ENCODE data around the gene CELF2. TPM values are rescaled to one million over a fixed set of nuclear protein-coding genes. Genes with fewer than 3 reads are reported as not detected.
"Not testable (repeated sequence)": the region's sequence is repeated elsewhere in the genome, so short reads cannot be mapped to it uniquely, and the experiment has no call there.

The CELF2 gene
- total RNA-seq, 1 experiment from 2014 or later: not detected

- CTCF ChIA-PET: no interaction called here
- H3K27me3 Mint-ChIP-seq (ENCODE audit: unreplicated experiment): peaks cover 28% of the 10 kb centered on the region
- intact Hi-C loops (cut with micrococcal nuclease; ENCODE audit: unreplicated experiment): no loop called here
- no TSS peak for BruUV-seq (replicated peaks)
- peaks cover 6% of the 10 kb centered on the region for H3K36me3 Mint-ChIP-seq (ENCODE audit: insufficient read depth, unreplicated experiment)
- no peak overlapping the region for H3K4me3 Mint-ChIP-seq (ENCODE audit: low read depth, unreplicated experiment)
- no peaks in the 10 kb centered on the region for H3K4me1 Mint-ChIP-seq (ENCODE audit: low read depth, unreplicated experiment)
- no peak for TF ChIP-seq CTCF (IDR thresholded peaks at IDR 0.05; ENCODE audit: unreplicated experiment)
- H3K27ac Mint-ChIP-seq (ENCODE audit: unreplicated experiment): no peak overlapping the region
- peaks cover 8% of the 10 kb centered on the region for H3K9me3 Mint-ChIP-seq (ENCODE audit: low read depth, unreplicated experiment)
- no peak for DNase-seq
Observed at GRCh38 chr10:11364241-11364640, 346.6 kb downstream of the CELF2 start.

- CTCF ChIA-PET; intact Hi-C loops (cut with micrococcal nuclease; ENCODE audit: unreplicated experiment); H3K36me3 Mint-ChIP-seq (ENCODE audit: insufficient read depth, unreplicated experiment): not testable (repeated sequence)
Observed at GRCh38 chr10:11366889-11367288, 349.2 kb downstream of the CELF2 start.

GRCh38 chr10:11367505-11367904 is 349.8 kb downstream of the CELF2 start:
- peaks cover 8% of the 10 kb centered on the region for H3K9me3 Mint-ChIP-seq (ENCODE audit: low read depth, unreplicated experiment)
- H3K27ac Mint-ChIP-seq (ENCODE audit: unreplicated experiment): no peak overlapping the region
- H3K27me3 Mint-ChIP-seq (ENCODE audit: unreplicated experiment): peaks cover 16% of the 10 kb centered on the region
- no TSS peak for BruUV-seq (replicated peaks)
- no peak for TF ChIP-seq CTCF (IDR thresholded peaks at IDR 0.05; ENCODE audit: unreplicated experiment)
- intact Hi-C loops (cut with micrococcal nuclease; ENCODE audit: unreplicated experiment): no loop called here
- H3K4me1 Mint-ChIP-seq (ENCODE audit: low read depth, unreplicated experiment): no peaks in the 10 kb centered on the region
- CTCF ChIA-PET: no interaction called here
- peaks cover 6% of the 10 kb centered on the region for H3K36me3 Mint-ChIP-seq (ENCODE audit: insufficient read depth, unreplicated experiment)
- no peak overlapping the region for H3K4me3 Mint-ChIP-seq (ENCODE audit: low read depth, unreplicated experiment)
- no peak for DNase-seq

More at GRCh38 chr10:11366889-11367288, 349.2 kb downstream of the CELF2 start:
- H3K4me1 Mint-ChIP-seq (ENCODE audit: low read depth, unreplicated experiment); H3K4me3 Mint-ChIP-seq (ENCODE audit: low read depth, unreplicated experiment); H3K27ac Mint-ChIP-seq (ENCODE audit: unreplicated experiment); H3K9me3 Mint-ChIP-seq (ENCODE audit: low read depth, unreplicated experiment); BruUV-seq (replicated peaks); DNase-seq: not testable (repeated sequence)
- peaks cover 21% of the 10 kb centered on the region for H3K27me3 Mint-ChIP-seq (ENCODE audit: unreplicated experiment)

GRCh38 chr10:11373717-11374171 is 356.1 kb downstream of the CELF2 start:
- H3K27ac Mint-ChIP-seq (ENCODE audit: unreplicated experiment): no peak overlapping the region
- DNase-seq: no peak
- H3K4me3 Mint-ChIP-seq (ENCODE audit: low read depth, unreplicated experiment): no peak overlapping the region
- H3K36me3 Mint-ChIP-seq (ENCODE audit: insufficient read depth, unreplicated experiment): no peaks in the 10 kb centered on the region
- BruUV-seq (replicated peaks): no TSS peak
- H3K27me3 Mint-ChIP-seq (ENCODE audit: unreplicated experiment): peaks cover 37% of the 10 kb centered on the region
- no peaks in the 10 kb centered on the region for H3K4me1 Mint-ChIP-seq (ENCODE audit: low read depth, unreplicated experiment)
- no peaks in the 10 kb centered on the region for H3K9me3 Mint-ChIP-seq (ENCODE audit: low read depth, unreplicated experiment)
- intact Hi-C loops (cut with micrococcal nuclease; ENCODE audit: unreplicated experiment): no loop called here
- no peak for TF ChIP-seq CTCF (IDR thresholded peaks at IDR 0.05; ENCODE audit: unreplicated experiment)
- CTCF ChIA-PET: interaction anchor here (0.5 kb wide), 1 partner anchor 43 kb away, joined by 3 read pairs; no protein-coding TSS in a partner anchor

- intact Hi-C loops (cut with micrococcal nuclease; ENCODE audit: unreplicated experiment): no loop called here
- Mint-ChIP-seq H3K9me3 (ENCODE audit: low read depth, unreplicated experiment) (no peaks in the 10 kb centered on the region), H3K4me3 (ENCODE audit: low read depth, unreplicated experiment) (no peak overlapping the region), H3K4me1 (ENCODE audit: low read depth, unreplicated experiment) (no peaks in the 10 kb centered on the region), H3K27me3 (ENCODE audit: unreplicated experiment) (peaks cover 43% of the 10 kb centered on the region), H3K36me3 (ENCODE audit: insufficient read depth, unreplicated experiment) (no peaks in the 10 kb centered on the region), H3K27ac (ENCODE audit: unreplicated experiment) (no peak overlapping the region)
- no peak for DNase-seq
- BruUV-seq (replicated peaks): no TSS peak
- no peak for TF ChIP-seq CTCF (IDR thresholded peaks at IDR 0.05; ENCODE audit: unreplicated experiment)
- CTCF ChIA-PET: no interaction called here
Observed at GRCh38 chr10:11377267-11377666, 359.6 kb downstream of the CELF2 start.
